BE2C (cell line): ENCODE results near the gene LMO7.

Experiments
- DNase-seq: peaks from one replicate; pipeline ENCODE4 v3.0.0-alpha.2; 2020
- H3K27me3 ChIP-seq: fragments of 250-450 bp; sonication (Bioruptor Pico); 2 replicates; pipeline ENCODE4 v1.5.1; 2020; ENCODE audit warnings: mild to moderate bottlenecking
- H3K36me3 ChIP-seq: fragments of 250-450 bp; sonication (Bioruptor Pico); 2 replicates; pipeline ENCODE4 v1.5.1; 2020; ENCODE audit warnings: mild to moderate bottlenecking
- H3K4me1 ChIP-seq: fragments of 250-450 bp; sonication (Bioruptor Pico); 2 replicates; pipeline ENCODE4 v1.5.1; 2020
- H3K4me3 ChIP-seq: 2 replicates; pipeline ENCODE4 v1.5.1; 2011; ENCODE audit warnings: low read depth, low read length
- H3K9me3 ChIP-seq: fragments of 250-450 bp; sonication (Bioruptor Pico); 2 replicates; pipeline ENCODE4 v1.5.1; 2020
- TF ChIP-seq, protein P1 (sequence below): IDR thresholded peaks from 2 replicates; pipeline ENCODE4 v1.5.1; 2012; ENCODE audit warnings: mild to moderate bottlenecking, low read depth, low read length

The LMO7 gene

GRCh38 chr13:75754936-75755335 lies 118.8 kb downstream of the LMO7 start:
- DNase-seq: no peak
- Histone ChIP-seq H3K4me1 (no peaks in the 10 kb centered on the region; the same call in 1 of the 2 replicates), H3K27me3 (no peaks in the 10 kb centered on the region), H3K9me3 (no peaks in the 10 kb centered on the region), H3K36me3 (no peaks in the 10 kb centered on the region), H3K4me3 (no peak overlapping the region)
- TF ChIP-seq, protein P1, sequence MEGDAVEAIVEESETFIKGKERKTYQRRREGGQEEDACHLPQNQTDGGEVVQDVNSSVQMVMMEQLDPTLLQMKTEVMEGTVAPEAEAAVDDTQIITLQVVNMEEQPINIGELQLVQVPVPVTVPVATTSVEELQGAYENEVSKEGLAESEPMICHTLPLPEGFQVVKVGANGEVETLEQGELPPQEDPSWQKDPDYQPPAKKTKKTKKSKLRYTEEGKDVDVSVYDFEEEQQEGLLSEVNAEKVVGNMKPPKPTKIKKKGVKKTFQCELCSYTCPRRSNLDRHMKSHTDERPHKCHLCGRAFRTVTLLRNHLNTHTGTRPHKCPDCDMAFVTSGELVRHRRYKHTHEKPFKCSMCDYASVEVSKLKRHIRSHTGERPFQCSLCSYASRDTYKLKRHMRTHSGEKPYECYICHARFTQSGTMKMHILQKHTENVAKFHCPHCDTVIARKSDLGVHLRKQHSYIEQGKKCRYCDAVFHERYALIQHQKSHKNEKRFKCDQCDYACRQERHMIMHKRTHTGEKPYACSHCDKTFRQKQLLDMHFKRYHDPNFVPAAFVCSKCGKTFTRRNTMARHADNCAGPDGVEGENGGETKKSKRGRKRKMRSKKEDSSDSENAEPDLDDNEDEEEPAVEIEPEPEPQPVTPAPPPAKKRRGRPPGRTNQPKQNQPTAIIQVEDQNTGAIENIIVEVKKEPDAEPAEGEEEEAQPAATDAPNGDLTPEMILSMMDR: no peak

DNA sequence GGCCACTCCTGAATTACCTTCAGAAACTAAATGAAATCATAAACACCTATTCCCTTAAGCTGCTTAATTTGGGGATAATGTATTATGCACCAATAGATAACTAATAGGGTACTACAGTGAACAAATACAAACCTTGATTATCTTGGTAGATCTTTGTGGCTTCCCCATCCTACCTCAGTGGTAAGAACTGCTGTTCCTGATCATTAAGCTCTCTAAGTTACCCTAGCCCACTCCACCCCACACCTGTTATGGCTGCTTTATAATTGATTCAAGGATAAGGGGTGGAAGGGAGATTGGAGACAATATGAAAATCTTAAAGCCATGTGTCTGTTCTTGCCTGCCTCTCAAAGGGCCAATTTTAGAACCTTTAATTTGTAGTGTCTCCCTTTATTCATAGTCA lies 121.2 kb downstream of the LMO7 start:
- Histone ChIP-seq H3K9me3 (no peaks in the 10 kb centered on the region), H3K4me3 (no peak overlapping the region), H3K36me3 (no peaks in the 10 kb centered on the region), H3K27me3 (no peaks in the 10 kb centered on the region), H3K4me1 (no peaks in the 10 kb centered on the region; the same call in 1 of the 2 replicates)
- DNase-seq: no peak
- TF ChIP-seq, protein P1: no peak

- DNase-seq: no peak
- no peaks in the 10 kb centered on the region for H3K27me3 ChIP-seq
- TF ChIP-seq, protein P1: no peak
- H3K36me3 ChIP-seq: no peaks in the 10 kb centered on the region
- no peaks in the 10 kb centered on the region; the same call in none of the 2 replicates for H3K4me1 ChIP-seq
- H3K4me3 ChIP-seq: no peak overlapping the region
- H3K9me3 ChIP-seq: no peaks in the 10 kb centered on the region
Observed at GRCh38 chr13:75759531-75759930, 123.4 kb downstream of the LMO7 start.

GRCh38 chr13:75760131-75761021 lies 124.2 kb downstream of the LMO7 start:
- H3K4me1 ChIP-seq: no peaks in the 10 kb centered on the region; the same call in none of the 2 replicates
- TF ChIP-seq, protein P1: no peak
- H3K36me3 ChIP-seq: no peaks in the 10 kb centered on the region
- H3K4me3 ChIP-seq: no peak overlapping the region
- no peak for DNase-seq
- H3K27me3 ChIP-seq: no peaks in the 10 kb centered on the region
- H3K9me3 ChIP-seq: no peaks in the 10 kb centered on the region

- no peaks in the 10 kb centered on the region for H3K9me3 ChIP-seq
- H3K36me3 ChIP-seq: no peaks in the 10 kb centered on the region
- no peak for DNase-seq
- TF ChIP-seq, protein P1: no peak
- no peak overlapping the region for H3K4me3 ChIP-seq
- H3K4me1 ChIP-seq: no peaks in the 10 kb centered on the region; the same call in none of the 2 replicates
- no peaks in the 10 kb centered on the region for H3K27me3 ChIP-seq
Observed at GRCh38 chr13:75761369-75761768, 125.2 kb downstream of the LMO7 start.
